Measurements from ENCODE around the gene FOSL2.

DNA sequence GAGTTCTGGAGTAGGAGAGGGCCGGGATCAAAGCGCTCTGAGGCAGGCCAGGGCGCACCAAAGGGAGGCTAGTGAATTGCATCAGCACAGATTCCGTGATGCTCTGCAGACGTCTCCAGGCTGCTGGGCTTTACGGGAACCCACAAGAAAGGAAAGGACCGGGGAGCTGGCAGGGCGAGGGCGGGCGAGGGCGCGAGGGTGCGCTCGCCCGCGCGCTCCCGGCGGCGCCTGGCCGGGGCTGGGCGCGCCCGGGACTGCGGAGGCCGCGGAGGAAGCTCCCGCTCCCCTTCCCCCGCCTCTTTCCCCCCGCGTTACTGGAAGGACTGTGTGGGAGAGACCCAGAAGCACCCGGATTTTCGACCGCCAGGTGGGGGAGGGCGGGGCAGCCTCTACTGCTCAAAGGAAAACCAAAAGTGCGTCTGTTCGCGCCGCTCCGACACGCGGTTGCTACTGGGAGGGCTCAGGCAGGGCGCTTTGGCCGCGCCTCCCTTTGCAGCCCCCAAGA is 2.4 kb upstream of the FOSL2 start:
- TF ChIP-seq ZNF629 (tag by site-specific recombination; IDR thresholded peaks at IDR 0.05) (no peak), ZNF670 (tag by site-specific recombination; IDR thresholded peaks at IDR 0.05; ENCODE audit: low read depth) (no peak), ZNF138 (tag by site-specific recombination; IDR thresholded peaks at IDR 0.05; ENCODE audit: borderline replicate concordance) (no peak), ZNF157 (tag by site-specific recombination; IDR thresholded peaks at IDR 0.05) (no peak), ZNF510 (tag by site-specific recombination; IDR thresholded peaks at IDR 0.05; ENCODE audit: insufficient replicate concordance) (no peak), ZNF324 (tag by site-specific recombination; IDR thresholded peaks at IDR 0.05) (no peak), REPIN1 (tag by site-specific recombination; IDR thresholded peaks at IDR 0.05; ENCODE audit: low read depth) (no peak), ZNF555 (tag by site-specific recombination; conservative IDR thresholded peaks at IDR 0.05) (no peak), ZBTB1 (tag by site-specific recombination; IDR thresholded peaks at IDR 0.05) (no peak)
- TF ChIP-seq, protein P1, sequence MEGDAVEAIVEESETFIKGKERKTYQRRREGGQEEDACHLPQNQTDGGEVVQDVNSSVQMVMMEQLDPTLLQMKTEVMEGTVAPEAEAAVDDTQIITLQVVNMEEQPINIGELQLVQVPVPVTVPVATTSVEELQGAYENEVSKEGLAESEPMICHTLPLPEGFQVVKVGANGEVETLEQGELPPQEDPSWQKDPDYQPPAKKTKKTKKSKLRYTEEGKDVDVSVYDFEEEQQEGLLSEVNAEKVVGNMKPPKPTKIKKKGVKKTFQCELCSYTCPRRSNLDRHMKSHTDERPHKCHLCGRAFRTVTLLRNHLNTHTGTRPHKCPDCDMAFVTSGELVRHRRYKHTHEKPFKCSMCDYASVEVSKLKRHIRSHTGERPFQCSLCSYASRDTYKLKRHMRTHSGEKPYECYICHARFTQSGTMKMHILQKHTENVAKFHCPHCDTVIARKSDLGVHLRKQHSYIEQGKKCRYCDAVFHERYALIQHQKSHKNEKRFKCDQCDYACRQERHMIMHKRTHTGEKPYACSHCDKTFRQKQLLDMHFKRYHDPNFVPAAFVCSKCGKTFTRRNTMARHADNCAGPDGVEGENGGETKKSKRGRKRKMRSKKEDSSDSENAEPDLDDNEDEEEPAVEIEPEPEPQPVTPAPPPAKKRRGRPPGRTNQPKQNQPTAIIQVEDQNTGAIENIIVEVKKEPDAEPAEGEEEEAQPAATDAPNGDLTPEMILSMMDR (tag by site-specific recombination; IDR thresholded peaks at IDR 0.05) = no peak; the same call in 1 of the 2 replicates
- TF ChIP-seq, protein P2, sequence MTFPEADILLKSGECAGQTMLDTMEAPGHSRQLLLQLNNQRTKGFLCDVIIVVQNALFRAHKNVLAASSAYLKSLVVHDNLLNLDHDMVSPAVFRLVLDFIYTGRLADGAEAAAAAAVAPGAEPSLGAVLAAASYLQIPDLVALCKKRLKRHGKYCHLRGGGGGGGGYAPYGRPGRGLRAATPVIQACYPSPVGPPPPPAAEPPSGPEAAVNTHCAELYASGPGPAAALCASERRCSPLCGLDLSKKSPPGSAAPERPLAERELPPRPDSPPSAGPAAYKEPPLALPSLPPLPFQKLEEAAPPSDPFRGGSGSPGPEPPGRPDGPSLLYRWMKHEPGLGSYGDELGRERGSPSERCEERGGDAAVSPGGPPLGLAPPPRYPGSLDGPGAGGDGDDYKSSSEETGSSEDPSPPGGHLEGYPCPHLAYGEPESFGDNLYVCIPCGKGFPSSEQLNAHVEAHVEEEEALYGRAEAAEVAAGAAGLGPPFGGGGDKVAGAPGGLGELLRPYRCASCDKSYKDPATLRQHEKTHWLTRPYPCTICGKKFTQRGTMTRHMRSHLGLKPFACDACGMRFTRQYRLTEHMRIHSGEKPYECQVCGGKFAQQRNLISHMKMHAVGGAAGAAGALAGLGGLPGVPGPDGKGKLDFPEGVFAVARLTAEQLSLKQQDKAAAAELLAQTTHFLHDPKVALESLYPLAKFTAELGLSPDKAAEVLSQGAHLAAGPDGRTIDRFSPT (tag by site-specific recombination; IDR thresholded peaks at IDR 0.05) = no peak
- TF ChIP-seq, protein P3, sequence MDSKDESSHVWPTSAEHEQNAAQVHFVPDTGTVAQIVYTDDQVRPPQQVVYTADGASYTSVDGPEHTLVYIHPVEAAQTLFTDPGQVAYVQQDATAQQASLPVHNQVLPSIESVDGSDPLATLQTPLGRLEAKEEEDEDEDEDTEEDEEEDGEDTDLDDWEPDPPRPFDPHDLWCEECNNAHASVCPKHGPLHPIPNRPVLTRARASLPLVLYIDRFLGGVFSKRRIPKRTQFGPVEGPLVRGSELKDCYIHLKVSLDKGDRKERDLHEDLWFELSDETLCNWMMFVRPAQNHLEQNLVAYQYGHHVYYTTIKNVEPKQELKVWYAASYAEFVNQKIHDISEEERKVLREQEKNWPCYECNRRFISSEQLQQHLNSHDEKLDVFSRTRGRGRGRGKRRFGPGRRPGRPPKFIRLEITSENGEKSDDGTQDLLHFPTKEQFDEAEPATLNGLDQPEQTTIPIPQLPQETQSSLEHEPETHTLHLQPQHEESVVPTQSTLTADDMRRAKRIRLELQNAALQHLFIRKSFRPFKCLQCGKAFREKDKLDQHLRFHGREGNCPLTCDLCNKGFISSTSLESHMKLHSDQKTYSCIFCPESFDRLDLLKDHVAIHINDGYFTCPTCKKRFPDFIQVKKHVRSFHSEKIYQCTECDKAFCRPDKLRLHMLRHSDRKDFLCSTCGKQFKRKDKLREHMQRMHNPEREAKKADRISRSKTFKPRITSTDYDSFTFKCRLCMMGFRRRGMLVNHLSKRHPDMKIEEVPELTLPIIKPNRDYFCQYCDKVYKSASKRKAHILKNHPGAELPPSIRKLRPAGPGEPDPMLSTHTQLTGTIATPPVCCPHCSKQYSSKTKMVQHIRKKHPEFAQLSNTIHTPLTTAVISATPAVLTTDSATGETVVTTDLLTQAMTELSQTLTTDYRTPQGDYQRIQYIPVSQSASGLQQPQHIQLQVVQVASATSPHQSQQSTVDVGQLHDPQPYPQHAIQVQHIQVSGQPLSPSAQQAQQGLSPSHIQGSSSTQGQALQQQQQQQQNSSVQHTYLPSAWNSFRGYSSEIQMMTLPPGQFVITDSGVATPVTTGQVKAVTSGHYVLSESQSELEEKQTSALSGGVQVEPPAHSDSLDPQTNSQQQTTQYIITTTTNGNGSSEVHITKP (tag by site-specific recombination; IDR thresholded peaks at IDR 0.05) = 0 out of 2 replicates have a peak, but pooled peaks have one; percentile 22
- TF ChIP-seq, protein P4, sequence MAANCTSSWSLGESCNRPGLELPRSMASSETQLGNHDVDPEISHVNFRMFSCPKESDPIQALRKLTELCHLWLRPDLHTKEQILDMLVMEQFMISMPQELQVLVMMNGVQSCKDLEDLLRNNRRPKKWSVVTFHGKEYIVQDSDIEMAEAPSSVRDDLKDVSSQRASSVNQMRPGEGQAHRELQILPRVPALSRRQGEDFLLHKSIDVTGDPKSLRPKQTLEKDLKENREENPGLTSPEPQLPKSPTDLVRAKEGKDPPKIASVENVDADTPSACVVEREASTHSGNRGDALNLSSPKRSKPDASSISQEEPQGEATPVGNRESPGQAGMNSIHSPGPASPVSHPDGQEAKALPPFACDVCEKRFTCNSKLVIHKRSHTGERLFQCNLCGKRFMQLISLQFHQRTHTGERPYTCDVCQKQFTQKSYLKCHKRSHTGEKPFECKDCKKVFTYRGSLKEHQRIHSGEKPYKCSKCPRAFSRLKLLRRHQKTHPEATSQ (tag by site-specific recombination; IDR thresholded peaks at IDR 0.05) = no peak

All from HEK293 (cell line).